Measurements from ENCODE around the gene CEPT1.

GRCh38 chr1:111145542-111145941, 5.5 kb downstream of the CEPT1 start:
- no peak for TF ChIP-seq CTCF (IDR thresholded peaks at IDR 0.05)
- TF ChIP-seq EP300 (IDR thresholded peaks at IDR 0.05) = no peak

All from gastroesophageal sphincter (tissue), 3 donors.